Left forelimb (tissue), 1 donor: Measurements from ENCODE around the gene UTP11.
"Not testable (repeated sequence)": the region's sequence is repeated elsewhere in the genome, so short reads cannot be mapped to it uniquely, and the experiment has no call there.

Experiments
- DNase-seq: peaks from one replicate; pipeline ENCODE4 v3.0.0-alpha.2; 2018; ENCODE audit warnings: low spot score

The UTP11 gene

DNA sequence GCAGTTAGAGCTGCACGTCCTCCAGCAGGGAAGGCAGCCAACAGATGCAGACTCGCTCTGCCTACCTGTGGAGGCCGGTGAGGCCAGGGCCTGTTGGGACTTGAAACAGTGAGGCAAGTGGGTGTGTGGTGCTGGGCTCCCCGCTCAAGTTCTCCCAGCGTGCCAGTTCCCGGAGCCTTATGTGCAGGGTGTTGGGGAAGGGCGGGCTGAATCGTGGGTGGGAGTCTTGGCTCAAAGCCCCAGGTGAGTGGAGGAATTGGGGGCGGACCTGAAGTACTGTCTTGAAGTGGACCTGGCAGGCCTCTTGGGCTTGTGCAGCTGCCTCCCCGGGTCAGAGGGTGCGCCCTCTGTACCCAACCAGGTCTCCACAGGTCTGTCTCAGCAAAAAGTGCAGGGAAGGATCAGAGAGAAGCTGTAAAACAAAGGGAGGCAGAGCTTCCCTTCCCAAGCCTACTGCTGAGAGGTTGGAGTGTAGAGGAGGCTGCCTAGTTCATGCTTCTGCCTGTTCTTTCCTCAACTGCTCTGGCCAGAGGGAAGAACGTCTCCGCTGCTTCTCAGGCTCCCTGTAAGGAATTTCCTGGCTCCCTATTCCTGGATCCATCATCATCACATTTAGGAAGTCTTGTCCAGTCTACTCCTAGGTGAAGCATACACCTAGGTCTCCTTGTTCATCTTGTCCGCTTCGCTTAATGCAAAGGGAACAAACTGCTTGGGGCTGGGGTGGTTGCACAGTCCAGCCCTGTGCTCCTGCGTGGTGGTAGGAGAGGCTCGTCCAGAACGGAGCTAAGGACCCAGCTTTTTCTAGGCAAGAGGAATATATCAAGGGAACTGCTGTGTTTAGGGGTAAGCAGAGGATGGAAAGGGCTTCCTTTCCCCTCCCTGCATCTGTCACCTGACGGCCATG lies 14.9 kb downstream of the UTP11 start:
- DNase-seq = no peak

DNA sequence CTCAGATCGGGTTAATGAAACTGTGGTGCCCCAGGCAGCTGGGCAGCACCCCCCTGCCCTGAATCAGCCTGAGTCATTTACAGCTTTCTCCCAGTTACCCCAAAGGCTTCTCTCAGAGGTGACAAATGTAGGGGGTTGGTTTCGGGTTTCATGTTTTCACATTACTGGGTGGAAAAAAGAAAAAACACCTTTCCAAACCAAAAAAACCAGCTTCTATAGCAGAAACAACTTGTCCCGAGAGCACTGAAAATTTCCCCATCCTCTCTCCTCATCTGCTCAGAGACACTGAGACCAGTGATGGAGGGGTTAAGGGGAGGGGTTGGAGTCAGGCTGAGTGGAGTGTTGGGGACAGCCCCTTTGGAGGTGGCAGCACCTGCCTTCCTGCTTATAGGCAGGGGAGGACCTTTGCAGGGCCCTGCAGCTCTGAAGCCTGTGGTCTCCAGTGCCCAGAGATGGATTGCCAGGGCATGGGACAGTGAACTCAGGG lies 15.6 kb downstream of the UTP11 start:
- no peak for DNase-seq

DNA sequence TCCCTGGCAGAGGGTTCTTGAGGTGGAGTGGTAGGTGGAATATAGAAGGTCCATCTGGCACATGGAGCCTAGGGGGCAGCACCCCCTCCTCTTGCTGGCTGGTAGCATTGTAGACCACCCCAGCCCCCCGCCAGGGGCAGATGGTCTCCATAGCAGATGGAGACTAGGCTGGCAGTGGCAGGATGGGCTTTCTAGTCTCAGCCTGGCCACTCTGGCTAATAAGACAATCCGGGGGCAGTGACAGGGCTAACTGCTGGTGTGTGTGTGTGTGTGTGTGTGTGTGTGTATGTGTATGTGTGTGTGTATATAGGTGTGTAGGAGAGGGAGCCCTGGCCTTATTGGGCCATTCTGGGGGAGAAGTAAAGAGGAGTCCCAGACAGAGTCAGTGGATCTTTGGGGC lies 16.1 kb downstream of the UTP11 start:
- DNase-seq = no peak

- no peak for DNase-seq
Measured at GRCh38 chr1:38029081-38029681, 16.6 kb downstream of the UTP11 start.

GRCh38 chr1:38029685-38030511 lies 17.4 kb downstream of the UTP11 start:
- no peak for DNase-seq

- DNase-seq = no peak
Measured at GRCh38 chr1:38030596-38031512, 18.3 kb downstream of the UTP11 start.

GRCh38 chr1:38031513-38031866 lies 19.0 kb downstream of the UTP11 start:
- DNase-seq = no peak

GRCh38 chr1:38032992-38033391 lies 20.5 kb downstream of the UTP11 start:
- not testable (repeated sequence) for DNase-seq

DNA sequence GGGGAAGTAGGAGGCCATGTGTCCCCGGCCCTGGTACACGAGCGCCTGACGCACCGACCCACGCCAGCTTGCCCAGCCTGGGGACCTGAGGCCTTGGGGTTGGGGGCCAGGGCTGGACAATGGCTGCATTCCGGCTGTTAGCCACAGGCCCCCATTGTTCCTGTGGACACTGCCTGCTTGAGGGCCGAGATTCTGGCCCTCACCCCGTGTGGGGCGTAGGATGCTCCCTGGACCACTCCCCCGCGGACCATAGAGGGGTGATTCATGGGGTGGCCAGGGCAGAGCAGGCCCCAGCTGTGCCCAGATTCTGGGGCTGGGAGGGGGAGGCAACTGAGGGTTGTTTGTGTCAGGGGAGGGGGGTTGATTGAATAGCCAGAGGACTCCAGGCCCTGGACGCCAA lies 22.3 kb downstream of the UTP11 start:
- DNase-seq = no peak

GRCh38 chr1:38037221-38037939 lies 24.8 kb downstream of the UTP11 start:
- no peak for DNase-seq

DNA sequence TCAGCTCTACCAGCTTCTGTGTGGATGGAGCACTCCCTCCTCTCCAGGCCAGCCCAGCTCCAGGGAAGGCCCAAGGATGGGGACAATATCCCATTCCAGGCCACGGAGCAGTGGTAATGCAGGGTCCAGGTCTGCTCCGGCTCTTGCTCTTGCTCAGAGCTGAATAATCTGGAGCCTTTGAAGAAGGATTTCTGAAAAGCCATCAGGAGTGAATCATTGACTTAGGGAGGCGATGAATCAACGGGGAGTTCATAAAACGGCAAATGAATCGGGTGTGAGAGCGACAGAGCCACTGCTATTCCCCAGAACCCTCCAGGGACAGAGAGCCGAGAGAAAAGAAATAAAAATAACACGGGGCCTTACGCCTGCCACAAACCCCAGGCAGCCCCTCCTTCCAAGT lies 26.3 kb downstream of the UTP11 start:
- no peak for DNase-seq

DNA sequence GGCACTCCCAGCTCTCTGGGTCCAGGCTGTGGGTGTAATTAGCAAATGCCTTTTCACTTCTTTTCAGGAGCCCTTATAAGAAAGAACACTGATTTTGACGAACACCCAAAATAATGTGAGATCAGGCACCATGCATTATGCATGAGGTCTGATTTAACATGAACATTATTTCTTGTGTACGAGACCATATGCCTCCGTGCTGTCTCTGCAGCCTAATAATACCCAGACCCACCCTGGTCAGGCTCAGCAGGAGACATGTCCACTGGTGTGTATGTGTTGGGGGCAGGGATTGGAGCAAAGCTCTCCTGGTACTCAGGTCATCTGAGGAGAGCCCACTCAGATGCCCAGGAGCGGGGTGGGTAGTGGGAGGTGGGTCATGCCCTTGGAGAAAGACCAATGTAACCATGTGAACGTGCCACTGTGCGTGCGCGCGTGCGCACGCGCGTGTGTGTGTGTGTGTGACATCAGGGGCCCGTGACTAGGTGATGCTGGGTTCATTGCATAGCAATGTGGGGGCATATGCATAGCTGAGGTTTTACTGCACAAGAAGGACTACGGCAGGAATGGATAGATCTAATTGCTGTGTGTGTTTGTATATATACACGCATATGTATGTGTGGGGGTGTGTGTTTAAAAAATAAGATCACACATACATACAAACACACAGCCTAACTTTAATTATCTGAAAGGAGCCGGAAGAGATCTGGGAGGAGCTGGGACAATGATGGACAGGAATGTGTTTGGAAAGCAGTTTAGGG lies 27.0 kb downstream of the UTP11 start:
- no peak for DNase-seq

GRCh38 chr1:38041936-38042834 lies 29.7 kb downstream of the UTP11 start:
- no peak for DNase-seq

- no peak for DNase-seq
Measured at GRCh38 chr1:38043036-38043747, 30.7 kb downstream of the UTP11 start.

DNA sequence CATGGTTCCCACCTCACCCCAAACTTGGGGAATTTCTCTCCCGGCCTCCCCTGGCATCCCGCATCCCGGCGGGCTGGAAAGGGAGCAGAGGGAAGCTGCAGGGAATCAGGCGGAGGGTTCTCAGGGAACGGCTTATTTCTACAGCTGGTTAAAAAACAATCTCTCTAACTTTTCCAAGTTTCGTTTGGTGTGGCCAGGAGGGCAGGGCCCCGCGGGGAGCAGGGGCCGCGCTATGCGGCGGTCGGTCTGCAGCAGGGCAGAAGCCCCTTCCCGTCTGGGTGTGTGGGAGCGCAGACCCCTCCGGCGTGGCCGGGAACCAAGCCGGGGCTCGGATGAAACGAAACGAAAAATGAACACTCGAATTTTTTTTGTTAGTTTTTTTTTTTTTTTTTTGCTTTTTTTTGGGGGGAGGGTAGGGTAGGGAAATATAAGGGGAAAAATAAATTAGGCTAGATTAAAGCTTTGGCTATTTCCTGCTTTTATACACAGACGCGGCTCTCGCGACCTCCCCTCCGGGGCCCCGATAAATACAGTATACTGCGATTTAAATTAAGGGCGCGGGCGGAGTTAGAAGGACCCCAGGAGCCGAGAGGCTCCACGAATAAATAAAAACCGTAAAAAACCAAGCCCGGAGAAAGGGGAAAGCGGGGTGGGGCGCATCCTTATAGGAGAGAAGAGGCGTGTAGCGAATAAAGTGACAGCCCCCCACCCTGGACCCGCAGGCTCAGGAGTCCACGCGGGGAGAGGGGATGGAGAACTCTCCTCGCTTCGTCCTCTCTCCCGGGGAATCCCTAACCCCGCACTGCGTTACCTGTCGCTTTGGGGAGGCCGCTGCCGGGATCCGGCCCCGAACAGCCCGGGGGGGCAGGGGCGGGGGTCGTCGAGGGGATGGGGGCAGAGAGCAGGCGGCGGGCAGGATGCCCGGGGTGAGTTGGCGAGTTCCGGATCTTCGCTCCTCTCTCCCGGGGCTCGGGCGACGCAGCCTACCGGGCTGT lies 32.0 kb downstream of the UTP11 start:
- DNase-seq = no peak

DNA sequence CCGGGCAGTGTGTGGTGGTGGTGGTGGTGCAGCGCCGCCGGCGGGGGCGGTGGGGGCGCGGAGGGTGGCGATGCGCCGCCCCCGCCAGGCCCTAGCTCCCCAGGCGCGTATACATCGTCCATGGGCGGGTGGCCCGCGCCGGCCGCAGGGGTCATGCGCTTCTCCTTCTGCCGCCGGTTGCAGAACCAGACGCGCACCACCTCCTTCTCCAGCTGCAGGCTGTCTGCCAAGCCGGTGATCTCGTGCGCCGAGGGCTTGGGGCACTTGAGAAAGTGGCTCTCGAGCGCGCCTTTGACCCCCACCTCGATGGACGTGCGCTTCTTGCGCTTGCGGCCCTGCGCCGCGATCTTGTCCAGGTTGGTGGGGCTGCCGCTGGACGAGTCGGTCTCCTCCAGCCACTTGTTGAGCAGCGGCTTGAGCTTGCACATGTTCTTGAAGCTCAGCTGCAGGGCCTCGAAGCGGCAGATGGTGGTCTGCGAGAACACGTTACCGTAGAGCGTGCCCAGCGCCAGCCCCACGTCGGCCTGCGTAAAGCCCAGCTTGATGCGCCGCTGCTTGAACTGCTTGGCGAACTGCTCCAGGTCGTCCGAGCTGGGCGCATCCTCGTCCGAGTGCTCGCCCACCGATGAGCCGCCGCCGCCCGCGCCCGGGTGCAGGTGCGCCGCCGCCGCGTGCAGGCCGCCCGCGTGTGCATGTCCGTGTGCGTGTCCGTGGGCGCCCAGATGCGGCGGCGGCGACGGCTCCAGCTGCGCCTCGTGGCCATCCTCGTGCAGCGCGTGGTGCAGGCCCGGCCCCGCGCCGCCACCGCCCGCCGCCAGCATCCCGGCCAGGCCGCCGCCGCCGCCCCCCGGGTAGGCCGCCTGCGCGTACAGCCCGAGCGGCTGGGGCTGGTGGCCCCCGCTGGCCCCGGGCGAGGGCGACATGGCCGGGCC lies 33.1 kb downstream of the UTP11 start:
- DNase-seq = no peak
